Prostate gland (tissue), 2 donors: ENCODE measurements around the gene XPNPEP1.

Experiments used
- POLR2A ChIP-seq: fragments of 450-650 bp; IDR thresholded peaks from one replicate; pipeline ENCODE4 v1.6.1; 2016; ENCODE audit warnings: antibody characterized with exemption, mild to moderate bottlenecking
- TF ChIP-seq, protein P1 (sequence below), 4 experiments: fragments of 200-600 bp in 2 of 4; fragments of 450-650 bp in 2 of 4; sonication (generic) in 2 of 4; IDR thresholded peaks; 1 replicate in 3 of 4; 2 replicates in 1 of 4; pipeline ENCODE4 v1.5.1; 2016 to 2019; ENCODE audit warnings: antibody characterized with exemption in 4 of 4, mild to moderate bottlenecking in 2 of 4, moderate library complexity in 2 of 4

DNA sequence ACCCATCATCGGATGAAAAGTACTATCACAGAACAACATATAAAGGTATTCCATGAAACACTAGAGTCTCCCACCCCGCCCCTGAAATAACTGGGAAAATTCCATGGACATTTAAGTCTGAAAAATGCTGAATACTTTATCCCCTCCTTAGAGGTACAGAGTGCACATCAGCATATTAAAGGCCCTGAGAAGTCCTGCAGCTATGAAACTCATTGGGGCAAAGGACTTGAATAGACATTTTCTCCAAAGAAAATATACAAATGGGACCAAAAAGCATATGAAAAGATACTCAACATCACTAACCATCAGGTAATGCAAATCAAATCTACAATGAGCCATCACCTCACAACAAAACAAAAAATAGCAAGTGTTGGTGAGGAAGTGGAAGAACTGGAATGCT, 18.9 kb downstream of the XPNPEP1 start:
- TF ChIP-seq, protein P1, sequence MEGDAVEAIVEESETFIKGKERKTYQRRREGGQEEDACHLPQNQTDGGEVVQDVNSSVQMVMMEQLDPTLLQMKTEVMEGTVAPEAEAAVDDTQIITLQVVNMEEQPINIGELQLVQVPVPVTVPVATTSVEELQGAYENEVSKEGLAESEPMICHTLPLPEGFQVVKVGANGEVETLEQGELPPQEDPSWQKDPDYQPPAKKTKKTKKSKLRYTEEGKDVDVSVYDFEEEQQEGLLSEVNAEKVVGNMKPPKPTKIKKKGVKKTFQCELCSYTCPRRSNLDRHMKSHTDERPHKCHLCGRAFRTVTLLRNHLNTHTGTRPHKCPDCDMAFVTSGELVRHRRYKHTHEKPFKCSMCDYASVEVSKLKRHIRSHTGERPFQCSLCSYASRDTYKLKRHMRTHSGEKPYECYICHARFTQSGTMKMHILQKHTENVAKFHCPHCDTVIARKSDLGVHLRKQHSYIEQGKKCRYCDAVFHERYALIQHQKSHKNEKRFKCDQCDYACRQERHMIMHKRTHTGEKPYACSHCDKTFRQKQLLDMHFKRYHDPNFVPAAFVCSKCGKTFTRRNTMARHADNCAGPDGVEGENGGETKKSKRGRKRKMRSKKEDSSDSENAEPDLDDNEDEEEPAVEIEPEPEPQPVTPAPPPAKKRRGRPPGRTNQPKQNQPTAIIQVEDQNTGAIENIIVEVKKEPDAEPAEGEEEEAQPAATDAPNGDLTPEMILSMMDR (IDR thresholded peaks at IDR 0.05) = no peak
- TF ChIP-seq POLR2A = no peak
